GM12874 (cell line): ENCODE data around the gene OTX2.

ENCODE experiments used
- CTCF ChIP-seq: IDR thresholded peaks from 2 replicates; pipeline ENCODE4 v1.5.1; 2011; ENCODE audit warnings: low read depth, mild to moderate bottlenecking, control low read depth, low read length, moderate library complexity; ENCODE audit not compliant: insufficient read depth

Gene OTX2

GRCh38 chr14:56841611-56842010 is 31.3 kb upstream of the OTX2 start:
- TF ChIP-seq CTCF = no peak

- TF ChIP-seq CTCF = no peak
These were observed 29.9 kb upstream of the OTX2 start for GRCh38 chr14:56840221-56840620.

GRCh38 chr14:56829151-56829550 is 18.9 kb upstream of the OTX2 start:
- TF ChIP-seq CTCF = no peak

- TF ChIP-seq CTCF = no peak
These were observed 15.9 kb upstream of the OTX2 start for GRCh38 chr14:56826214-56826613.

- no peak for TF ChIP-seq CTCF
These were observed 11.7 kb upstream of the OTX2 start for GRCh38 chr14:56821805-56822610.

GRCh38 chr14:56821177-56821576 is 10.9 kb upstream of the OTX2 start:
- no peak for TF ChIP-seq CTCF

GRCh38 chr14:56817396-56817921 is 7.2 kb upstream of the OTX2 start:
- no peak for TF ChIP-seq CTCF
